ENCODE measurements around the gene GNE.

DNA sequence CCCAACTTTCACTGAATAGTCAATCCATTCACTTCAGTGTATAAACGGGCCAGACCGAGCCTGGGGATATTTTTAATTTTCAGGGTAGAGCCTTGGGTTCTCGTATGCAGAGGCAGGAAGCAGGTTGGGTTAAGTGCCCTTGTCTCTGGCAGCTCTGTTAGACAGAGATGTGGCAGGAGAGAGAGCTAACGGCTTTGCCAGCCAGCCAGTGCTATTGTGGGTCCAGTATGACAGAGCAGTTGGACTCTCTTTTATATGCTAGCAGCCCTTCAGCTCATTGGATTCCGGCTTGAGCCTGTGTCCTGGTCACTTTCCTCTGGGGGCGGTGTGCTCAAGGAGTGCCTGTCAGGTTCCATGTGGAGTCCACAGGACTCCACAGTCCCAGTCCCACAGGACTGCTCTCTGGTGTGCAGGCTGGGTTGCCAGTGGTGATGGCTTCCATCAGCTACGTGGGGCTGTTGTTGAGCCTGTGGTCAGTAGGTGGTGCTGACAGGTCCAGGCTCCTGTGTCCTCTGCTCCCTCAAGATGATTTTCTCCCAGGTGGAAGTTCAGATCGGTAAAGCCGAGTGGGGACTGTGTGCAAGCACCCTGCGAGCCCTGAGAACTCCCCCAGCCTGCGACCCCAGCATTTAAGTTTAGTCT is 53.2 kb downstream of the GNE start:
- no peak for TF ChIP-seq EZH2 (IDR thresholded peaks at IDR 0.05; ENCODE audit: low read length)
- TF ChIP-seq CTCF (optimal IDR thresholded peaks at IDR 0.05 in 1 of 3, IDR thresholded peaks at IDR 0.05 in 1 of 3, conservative IDR thresholded peaks at IDR 0.05 in 1 of 3; ENCODE audit: extremely low read depth in 1 of 3, insufficient read depth in 2 of 3, low read length in 3 of 3), result peak in 2 of 3 experiments; percentile 21 to 43
